Prostate gland (tissue), 2 donors: Measurements from ENCODE around the gene ASGR1.

ENCODE experiments used
- CTCF ChIP-seq, 4 experiments: fragments of 200-600 bp in 2 of 4; fragments of 450-650 bp in 2 of 4; sonication (generic) in 2 of 4; IDR thresholded peaks; 1 replicate in 3 of 4; 2 replicates in 1 of 4; pipeline ENCODE4 v1.5.1; 2016 to 2019; ENCODE audit warnings: antibody characterized with exemption in 4 of 4, mild to moderate bottlenecking in 2 of 4, moderate library complexity in 2 of 4
- POLR2AphosphoS5 ChIP-seq: sonication (generic); formaldehyde crosslinking; IDR thresholded peaks from one replicate; pipeline ENCODE4 v1.6.1; 2017; ENCODE audit warnings: antibody characterized with exemption

DNA sequence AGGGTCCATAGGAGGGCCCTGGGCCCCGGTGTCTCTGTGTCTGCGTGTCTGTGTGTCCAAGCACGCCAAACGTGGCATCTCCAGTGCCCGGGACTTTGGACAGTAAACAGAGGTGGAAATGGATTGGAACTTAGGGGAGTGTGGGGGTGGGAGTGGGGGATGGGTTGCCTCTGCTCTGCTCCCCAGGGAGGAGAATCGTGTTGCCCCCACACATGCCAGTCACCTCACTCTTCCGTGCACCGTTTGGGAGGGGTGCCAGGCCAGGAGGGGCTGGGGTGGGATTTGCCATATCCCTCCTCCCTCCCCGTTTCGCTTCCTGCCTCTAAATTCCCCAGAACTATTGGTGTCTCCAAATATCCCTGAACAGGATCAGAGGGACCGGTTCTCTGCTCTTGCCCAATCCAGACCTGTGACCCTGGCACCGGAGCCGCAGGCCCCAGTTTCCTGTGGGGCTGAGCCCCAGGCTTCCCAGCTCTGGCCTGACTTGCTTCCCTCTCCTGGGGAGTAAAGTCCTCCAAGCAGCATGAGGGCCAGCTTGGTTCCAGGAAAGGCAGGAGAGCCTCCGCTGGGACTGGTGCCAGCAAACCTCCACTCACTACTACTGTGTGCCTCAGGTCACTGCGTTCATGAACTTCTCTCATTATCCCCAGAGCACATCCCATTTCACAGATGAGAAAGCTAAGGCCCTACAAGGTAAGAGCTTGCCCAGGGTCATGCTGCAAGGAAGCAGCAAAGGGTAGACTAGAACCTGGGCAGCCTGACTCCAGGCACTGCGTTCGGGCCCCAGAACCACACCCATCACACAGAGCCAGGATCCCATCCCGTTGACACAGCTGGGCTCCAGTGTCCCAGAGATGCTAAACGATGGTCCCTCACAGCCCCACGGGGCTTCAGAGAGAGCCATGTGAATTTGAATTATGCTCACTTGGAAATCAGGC, at the start of gene ASGR1:
- TF ChIP-seq POLR2AphosphoS5 = no peak
- no peak for TF ChIP-seq CTCF (IDR thresholded peaks at IDR 0.05)
